Pons (tissue), 1 donor: Measurements from ENCODE around the gene SLFN14.
A peak's percentile ranks its signal among the peaks of the same experiment; 100 is the strongest.
"Not testable (repeated sequence)": the region's sequence is repeated elsewhere in the genome, so short reads cannot be mapped to it uniquely, and the experiment has no call there.

ENCODE experiments used
- DNase-seq: peaks from one replicate; pipeline ENCODE4 v3.0.0-alpha.2; 2016; ENCODE audit warnings: low spot score

The SLFN14 gene

GRCh38 chr17:35559495-35560210 lies 966 bp downstream of the SLFN14 start:
- DNase-seq, result no peak

- DNase-seq, result no peak
These were observed 3.3 kb downstream of the SLFN14 start for GRCh38 chr17:35557353-35557752.

- DNase-seq, result no peak
These were observed 4.9 kb downstream of the SLFN14 start for GRCh38 chr17:35555691-35556090.

- no peak for DNase-seq
These were observed 6.0 kb downstream of the SLFN14 start for GRCh38 chr17:35554668-35555067.

GRCh38 chr17:35553310-35553709 lies 7.3 kb downstream of the SLFN14 start:
- DNase-seq, result no peak

- DNase-seq, result no peak
These were observed 11.6 kb downstream of the SLFN14 start for GRCh38 chr17:35548978-35549377.

- DNase-seq, result peak; percentile 75
These were observed 12.3 kb downstream of the SLFN14 start for GRCh38 chr17:35548208-35548810.

GRCh38 chr17:35546487-35546886 lies 14.1 kb downstream of the SLFN14 start:
- no peak for DNase-seq

GRCh38 chr17:35545150-35545549 lies 15.5 kb downstream of the SLFN14 start:
- no peak for DNase-seq

- DNase-seq, result no peak
These were observed 16.8 kb downstream of the SLFN14 start for GRCh38 chr17:35543856-35544255.

- no peak for DNase-seq
These were observed 17.6 kb downstream of the SLFN14 start for GRCh38 chr17:35542990-35543389.

- DNase-seq, result no peak
These were observed 19.2 kb downstream of the SLFN14 start for GRCh38 chr17:35541434-35541833.

- peak; percentile 56 for DNase-seq
These were observed 19.8 kb downstream of the SLFN14 start for GRCh38 chr17:35540589-35541404.

GRCh38 chr17:35539659-35540026 lies 21.0 kb downstream of the SLFN14 start:
- DNase-seq, result no peak

- DNase-seq, result no peak
These were observed 22.9 kb downstream of the SLFN14 start, which contains the start of gene SLFN12L for GRCh38 chr17:35537601-35538141. TSS of gene SLFN12L (minus strand) at chr17:35537678. CDS start at chr17:35522364, 15,314 bp downstream.

GRCh38 chr17:35536664-35537171 lies 23.9 kb downstream of the SLFN14 start:
- DNase-seq, result no peak

- not testable (repeated sequence) for DNase-seq
These were observed 25.2 kb downstream of the SLFN14 start for GRCh38 chr17:35535406-35535805.

- no peak for DNase-seq
These were observed 26.0 kb downstream of the SLFN14 start for GRCh38 chr17:35534576-35535093.

GRCh38 chr17:35531160-35531559 lies 29.5 kb downstream of the SLFN14 start:
- no peak for DNase-seq

GRCh38 chr17:35529866-35530265 lies 30.8 kb downstream of the SLFN14 start:
- no peak for DNase-seq

GRCh38 chr17:35529326-35529725 lies 31.3 kb downstream of the SLFN14 start:
- not testable (repeated sequence) for DNase-seq

GRCh38 chr17:35523296-35523695 lies 37.3 kb downstream of the SLFN14 start:
- DNase-seq, result no peak
